GM12878 (cell line): ENCODE measurements around the gene AMDHD2. TPM values are rescaled to one million over a fixed set of nuclear protein-coding genes. Genes with fewer than 3 reads are reported as not detected.

Experiments used
- ATAC-seq: fragments of 200-7000 bp; cut with Tn5 transposase; 3 replicates; pipeline ENCODE4 v1.9.1; 2020; ENCODE audit warnings: mild to moderate bottlenecking, moderate library complexity
- BruUV-seq: library from RNA; stranded (reverse); fragments of 400-500 nt; replicated peaks from 2 replicates; lab custom pipeline; 2021; lab: Mats Ljungman, UMichigan
- CTCF ChIA-PET: fragments of 300-600 bp; sonication (Branson Sonifier 250); formaldehyde crosslinking; extraction: SDS; loops from one replicate; lab custom pipeline; 2021; ENCODE audit warnings: inconsistent platforms; lab: Yijun Ruan, JAX
- POLR2A ChIA-PET: fragments of 350-600 bp; formaldehyde crosslinking; extraction: SDS; loops from one replicate; lab custom pipeline; 2021; ENCODE audit warnings: inconsistent platforms; lab: Charles Lee
- RAD21 ChIA-PET: fragments of 300-600 bp; sonication (Branson Sonifier 250); formaldehyde crosslinking; loops from one replicate; lab custom pipeline; 2023; ENCODE audit warnings: antibody characterized with exemption; ENCODE audit not compliant: unreplicated experiment; lab: Charles Lee
- SMC1A ChIA-PET: fragments of 300-600 bp; sonication (Branson Sonifier 250); formaldehyde crosslinking; loops from one replicate; lab custom pipeline; 2023; ENCODE audit not compliant: unreplicated experiment, uncharacterized antibody; lab: Charles Lee
- DNase-seq: peaks from one replicate; pipeline ENCODE4 v3.0.0-alpha.2; 2011; ENCODE audit warnings: low read depth, low spot score
- FAIRE-seq: peaks from 3 replicates; lab custom pipeline; 2011; peaks lifted over from hg19 to GRCh38; lab: Jason Lieb, UNC
- H2AFZ ChIP-seq: 2 replicates; pipeline ENCODE4 v1.6.0; 2011; ENCODE audit warnings: low read depth, low read length, control low read depth; ENCODE audit not compliant: control insufficient read depth
- H3K27ac ChIP-seq: 2 replicates; pipeline ENCODE4 v1.5.1; 2011; ENCODE audit warnings: control low read depth; ENCODE audit not compliant: control insufficient read depth, insufficient read depth
- H3K27me3 ChIP-seq, 2 experiments: replicated peaks in 1 of 2; 2 replicates each; pipeline versions ENCODE4 v1.6.0 to v1.6.1; 2011; ENCODE audit warnings: low read length in 1 of 2; ENCODE audit not compliant: control insufficient read depth in 2 of 2, insufficient read depth in 2 of 2
- H3K36me3 ChIP-seq, 2 experiments: 2 replicates each; pipeline ENCODE4 v1.5.1; 2011; ENCODE audit warnings: low read length in 1 of 2; ENCODE audit not compliant: control insufficient read depth in 2 of 2, insufficient read depth in 2 of 2
- H3K4me1 ChIP-seq: 2 replicates; pipeline ENCODE4 v1.6.1; 2011; ENCODE audit warnings: mild to moderate bottlenecking, low read length, moderate library complexity, mixed read lengths; ENCODE audit not compliant: control insufficient read depth, insufficient read depth
- H3K4me2 ChIP-seq: 2 replicates; pipeline ENCODE4 v1.6.0; 2011; ENCODE audit warnings: control low read depth; ENCODE audit not compliant: control insufficient read depth, insufficient read depth
- H3K4me3 ChIP-seq: fragments of 200-600 bp; sonication (generic); 2 replicates; pipeline ENCODE4 v1.5.1; 2016
- H3K79me2 ChIP-seq: 2 replicates; pipeline ENCODE4 v1.6.0; 2011; ENCODE audit warnings: low read length; ENCODE audit not compliant: control insufficient read depth, insufficient read depth
- H3K9ac ChIP-seq: 2 replicates; pipeline ENCODE4 v1.8.0; 2011; ENCODE audit warnings: low read length, control low read depth, mixed read lengths; ENCODE audit not compliant: control insufficient read depth, insufficient read depth
- H3K9me3 ChIP-seq: replicated peaks from 3 replicates; pipeline ENCODE4 v1.5.1; 2011; ENCODE audit warnings: mild to moderate bottlenecking, low read length; ENCODE audit not compliant: control insufficient read depth, insufficient read depth
- H4K20me1 ChIP-seq: 2 replicates; pipeline ENCODE4 v1.6.0; 2011; ENCODE audit not compliant: control insufficient read depth, insufficient read depth
- BACH1 ChIP-seq: fragments of 450-650 bp; IDR thresholded peaks from 2 replicates; pipeline ENCODE4 v1.6.1; 2017; ENCODE audit warnings: mild to moderate bottlenecking, borderline replicate concordance
- ESRRA ChIP-seq: IDR thresholded peaks from 2 replicates; pipeline ENCODE4 v1.6.1; 2012; ENCODE audit warnings: mild to moderate bottlenecking, low read length, improper control_type of control experiment
- EZH2 ChIP-seq: IDR thresholded peaks from 2 replicates; pipeline ENCODE4 v1.6.1; 2012; ENCODE audit warnings: low read depth, mild to moderate bottlenecking, control low read depth, inconsistent platforms, low read length, borderline replicate concordance; ENCODE audit not compliant: control insufficient read depth
- HCFC1 ChIP-seq: fragments of 150-350 bp; IDR thresholded peaks from 2 replicates; pipeline ENCODE4 v1.6.1; 2014; ENCODE audit warnings: low read length
- NFIC ChIP-seq: IDR thresholded peaks from 2 replicates; pipeline ENCODE4 v1.6.1; 2012; ENCODE audit warnings: low read depth, mild to moderate bottlenecking, inconsistent platforms, low read length, moderate library complexity
- NR2F1 ChIP-seq: fragments of 450-650 bp; conservative IDR thresholded peaks from 2 replicates; pipeline ENCODE4 v1.6.1; 2017; ENCODE audit warnings: mild to moderate bottlenecking
- NRF1 ChIP-seq: conservative IDR thresholded peaks from 2 replicates; pipeline ENCODE4 v1.6.1; 2011; ENCODE audit warnings: mild to moderate bottlenecking, low read depth, low read length, improper control_type of control experiment
- POU2F2 ChIP-seq: IDR thresholded peaks from 3 replicates; pipeline ENCODE4 v1.6.1; 2011; ENCODE audit warnings: low read depth, mild to moderate bottlenecking, low read length, borderline replicate concordance
- RCOR1 ChIP-seq: conservative IDR thresholded peaks from 2 replicates; pipeline ENCODE4 v1.6.1; 2012; ENCODE audit warnings: low read depth, low read length, improper control_type of control experiment
- RUNX3 ChIP-seq: IDR thresholded peaks from 2 replicates; pipeline ENCODE4 v1.6.1; 2012; ENCODE audit warnings: low read length, inconsistent platforms
- SMC3 ChIP-seq: IDR thresholded peaks from 2 replicates; pipeline ENCODE4 v1.6.1; 2011; ENCODE audit warnings: low read length, improper control_type of control experiment, borderline replicate concordance
- TARDBP ChIP-seq: IDR thresholded peaks from 2 replicates; pipeline ENCODE4 v1.6.1; 2016; ENCODE audit warnings: borderline replicate concordance
- TCF3 ChIP-seq: IDR thresholded peaks from 2 replicates; pipeline ENCODE4 v1.6.1; 2012; ENCODE audit warnings: low read depth, mild to moderate bottlenecking, low read length, borderline replicate concordance; ENCODE audit not compliant: insufficient read depth
- ZNF24 ChIP-seq: fragments of 450-650 bp; IDR thresholded peaks from 2 replicates; pipeline ENCODE4 v1.6.1; 2017; ENCODE audit warnings: antibody characterized with exemption, mild to moderate bottlenecking
- ZZZ3 ChIP-seq: IDR thresholded peaks from 2 replicates; pipeline ENCODE4 v1.6.1; 2011; ENCODE audit warnings: low read depth; ENCODE audit not compliant: control insufficient read depth, insufficient read length
- WGBS: methylation state at CpG from one replicate; pipeline ENCODE4 v1.1.6; 2016; ENCODE audit warnings: low lambda C conversion rate; ENCODE audit not compliant: insufficient replicate concordance, insufficient coverage; ENCODE audit errors: missing lambda C conversion rate; 5-methylcytosine and 5-hydroxymethylcytosine counted together
- in situ Hi-C: fragments of 300-500 bp; cut with MboI; formaldehyde crosslinking; loops from 9 replicates; pipeline ENCODE4 v1.14.3; 2018; ENCODE audit warnings: mixed read lengths
- intact Hi-C: fragments of 100-400 bp; cut with micrococcal nuclease; formaldehyde crosslinking; loops from one replicate; pipeline ENCODE4 v1.14.2; 2022; ENCODE audit not compliant: unreplicated experiment
- polyA plus RNA-seq, 11 experiments: library from polyadenylated mRNA; depleted of rRNA in 4 of 11; unstranded in 6 of 11; stranded (reverse) in 5 of 11; fragments of >200 nt; fragmentation: Nextera tagmentation in 4 of 11; fragmentation: Illumina TruSeq in 1 of 11; extraction: Ambion mirVana in 4 of 11; extraction: Trizol in 1 of 11; gene quantifications; 1 replicate in 1 of 11; 2 replicates in 10 of 11; pipeline versions ENCODE4 v1.2.1 to v1.2.3, GENCODE V29; 2011 to 2016; ENCODE audit warnings: inconsistent platforms in 2 of 11, missing spikeins in 2 of 11, low read depth in 1 of 11
- total RNA-seq, 4 experiments: library from RNA; depleted of rRNA in 3 of 4; stranded (reverse); fragments of >200 nt in 3 of 4; fragmentation: Illumina TruSeq in 1 of 4; extraction: Trizol in 1 of 4; gene quantifications; 2 replicates each; pipeline versions ENCODE4 v1.2.1 to v1.2.3, GENCODE V29; 2013 to 2021
- TF ChIP-seq, protein P1 (sequence below): fragments of 450-650 bp; IDR thresholded peaks from 2 replicates; pipeline ENCODE4 v1.6.1; 2017; ENCODE audit warnings: borderline replicate concordance
- TF ChIP-seq, protein P2 (sequence below): IDR thresholded peaks from 2 replicates; pipeline ENCODE4 v1.6.1; 2011; ENCODE audit warnings: borderline replicate concordance, low read depth, mild to moderate bottlenecking, moderate library complexity, low read length; ENCODE audit not compliant: insufficient read depth, poor library complexity, severe bottlenecking
- TF ChIP-seq, protein P3 (sequence below): IDR thresholded peaks from 2 replicates; pipeline ENCODE4 v1.6.1; 2012; ENCODE audit warnings: low read depth, low read length, improper control_type of control experiment

The AMDHD2 gene
- total and polyA plus RNA-seq, 10 of the 15 experiments (the other 5 are each of a cell fraction or from before 2014, with no cell fraction given), result 0.60 to 41.8 (median 24.3) TPM; not detected in 1

DNA sequence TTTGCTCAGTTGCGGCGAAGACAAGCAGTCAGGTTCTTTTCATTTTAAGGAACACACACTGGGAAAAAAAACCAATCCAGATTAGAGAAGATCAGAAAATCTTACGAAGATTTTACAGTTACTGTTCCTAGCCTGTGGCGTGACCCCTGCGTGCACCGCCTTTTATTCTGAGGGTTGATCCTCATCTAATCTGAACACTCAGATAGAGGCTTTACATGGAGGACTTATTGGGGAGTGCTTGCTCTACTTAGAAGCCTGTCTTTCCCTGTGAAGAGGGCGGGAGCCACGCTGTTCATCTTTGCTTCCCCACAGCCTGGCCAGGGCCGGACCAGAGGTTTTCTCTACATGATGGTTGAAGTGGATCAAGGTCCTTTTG, 43.8 kb upstream of the AMDHD2 start (continued):
- TF ChIP-seq, protein P1, sequence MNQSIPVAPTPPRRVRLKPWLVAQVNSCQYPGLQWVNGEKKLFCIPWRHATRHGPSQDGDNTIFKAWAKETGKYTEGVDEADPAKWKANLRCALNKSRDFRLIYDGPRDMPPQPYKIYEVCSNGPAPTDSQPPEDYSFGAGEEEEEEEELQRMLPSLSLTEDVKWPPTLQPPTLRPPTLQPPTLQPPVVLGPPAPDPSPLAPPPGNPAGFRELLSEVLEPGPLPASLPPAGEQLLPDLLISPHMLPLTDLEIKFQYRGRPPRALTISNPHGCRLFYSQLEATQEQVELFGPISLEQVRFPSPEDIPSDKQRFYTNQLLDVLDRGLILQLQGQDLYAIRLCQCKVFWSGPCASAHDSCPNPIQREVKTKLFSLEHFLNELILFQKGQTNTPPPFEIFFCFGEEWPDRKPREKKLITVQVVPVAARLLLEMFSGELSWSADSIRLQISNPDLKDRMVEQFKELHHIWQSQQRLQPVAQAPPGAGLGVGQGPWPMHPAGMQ, result no peak

DNA sequence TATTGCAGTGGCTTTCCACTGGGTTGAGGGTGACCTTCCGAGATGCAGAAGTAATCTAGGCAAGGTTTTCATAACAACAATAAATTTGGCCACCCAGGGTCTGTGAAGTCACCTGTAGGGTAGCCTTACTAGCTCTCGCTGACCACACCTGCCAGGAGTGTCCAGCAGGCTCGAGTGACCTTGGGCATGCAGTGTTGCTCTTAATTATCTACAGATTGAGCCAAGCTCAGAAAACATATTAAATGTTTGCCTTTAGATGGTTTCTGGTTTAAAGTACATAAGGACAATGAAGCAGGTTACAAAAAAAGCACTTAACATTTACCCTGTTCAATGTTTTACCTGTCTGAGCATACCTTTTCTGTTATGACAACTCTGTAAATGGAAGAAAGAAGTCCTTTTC, 43.4 kb upstream of the AMDHD2 start:
- intact Hi-C loops (no loop called here), in situ Hi-C loops (no loop called here)
- Histone ChIP-seq H3K9me3 (no peaks in the 10 kb centered on the region), H3K9ac (no peak overlapping the region), H3K27me3 (no peaks in the 10 kb centered on the region), H3K4me1 (peaks cover 9% of the 10 kb centered on the region), H3K36me3 (no peaks in the 10 kb centered on the region), H2AFZ (no peak overlapping the region), H3K4me2 (no peak overlapping the region), H3K27ac (no peak overlapping the region), H3K79me2 (no peaks in the 10 kb centered on the region), H4K20me1 (no peaks in the 10 kb centered on the region), H3K4me3 (no peak overlapping the region)
- DNase-seq, result no peak
- no peak for TF ChIP-seq ZZZ3
- TF ChIP-seq, protein P2, sequence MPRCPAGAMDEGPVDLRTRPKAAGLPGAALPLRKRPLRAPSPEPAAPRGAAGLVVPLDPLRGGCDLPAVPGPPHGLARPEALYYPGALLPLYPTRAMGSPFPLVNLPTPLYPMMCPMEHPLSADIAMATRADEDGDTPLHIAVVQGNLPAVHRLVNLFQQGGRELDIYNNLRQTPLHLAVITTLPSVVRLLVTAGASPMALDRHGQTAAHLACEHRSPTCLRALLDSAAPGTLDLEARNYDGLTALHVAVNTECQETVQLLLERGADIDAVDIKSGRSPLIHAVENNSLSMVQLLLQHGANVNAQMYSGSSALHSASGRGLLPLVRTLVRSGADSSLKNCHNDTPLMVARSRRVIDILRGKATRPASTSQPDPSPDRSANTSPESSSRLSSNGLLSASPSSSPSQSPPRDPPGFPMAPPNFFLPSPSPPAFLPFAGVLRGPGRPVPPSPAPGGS, result no peak
- TF ChIP-seq TARDBP, result no peak
- TF ChIP-seq, protein P3, sequence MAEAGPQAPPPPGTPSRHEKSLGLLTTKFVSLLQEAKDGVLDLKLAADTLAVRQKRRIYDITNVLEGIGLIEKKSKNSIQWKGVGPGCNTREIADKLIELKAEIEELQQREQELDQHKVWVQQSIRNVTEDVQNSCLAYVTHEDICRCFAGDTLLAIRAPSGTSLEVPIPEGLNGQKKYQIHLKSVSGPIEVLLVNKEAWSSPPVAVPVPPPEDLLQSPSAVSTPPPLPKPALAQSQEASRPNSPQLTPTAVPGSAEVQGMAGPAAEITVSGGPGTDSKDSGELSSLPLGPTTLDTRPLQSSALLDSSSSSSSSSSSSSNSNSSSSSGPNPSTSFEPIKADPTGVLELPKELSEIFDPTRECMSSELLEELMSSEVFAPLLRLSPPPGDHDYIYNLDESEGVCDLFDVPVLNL, result no peak
- TF ChIP-seq SMC3, result no peak
- TF ChIP-seq POU2F2, result no peak
- no peak for TF ChIP-seq NRF1
- TF ChIP-seq EZH2, result no peak
- no peak for TF ChIP-seq NR2F1
- no peak for TF ChIP-seq ESRRA
- no peak for TF ChIP-seq BACH1
- no peak for TF ChIP-seq RUNX3
- TF ChIP-seq RCOR1, result no peak
- no peak for TF ChIP-seq ZNF24
- TF ChIP-seq NFIC, result no peak
- no peak for TF ChIP-seq HCFC1
- TF ChIP-seq TCF3, result no peak
- BruUV-seq, result no TSS peak
- ChIA-PET RAD21 (interaction anchor here (1.3 kb wide), 1 partner anchor 10 kb away, joined by 3 read pairs; no protein-coding TSS in a partner anchor), POLR2A (interaction anchor here (1.2 kb wide), 1 partner anchor 10 kb away, joined by 3 read pairs; no protein-coding TSS in a partner anchor), CTCF (interaction anchor here (1.5 to 2.3 kb wide), 2 partner anchors 11 to 46 kb away, joined by 5 to 10 read pairs; no protein-coding TSS in a partner anchor), SMC1A (no interaction called here)
- ATAC-seq, result no peak
- no peak for FAIRE-seq
- 64% methylated on average over 3 of the region's 3 CpGs for WGBS
